ENCODE results near the gene IL3.
A peak's percentile ranks its signal among the peaks of the same experiment; 100 is the strongest.

IL3 gene

GRCh38 chr5:132056610-132057497 lies 3.6 kb upstream of the IL3 start:
- DNase-seq = no peak

- no peak for DNase-seq
Measured at GRCh38 chr5:132057498-132058255, 2.8 kb upstream of the IL3 start.

- DNase-seq = no peak
Measured at GRCh38 chr5:132058646-132059042, 1.8 kb upstream of the IL3 start.

DNA sequence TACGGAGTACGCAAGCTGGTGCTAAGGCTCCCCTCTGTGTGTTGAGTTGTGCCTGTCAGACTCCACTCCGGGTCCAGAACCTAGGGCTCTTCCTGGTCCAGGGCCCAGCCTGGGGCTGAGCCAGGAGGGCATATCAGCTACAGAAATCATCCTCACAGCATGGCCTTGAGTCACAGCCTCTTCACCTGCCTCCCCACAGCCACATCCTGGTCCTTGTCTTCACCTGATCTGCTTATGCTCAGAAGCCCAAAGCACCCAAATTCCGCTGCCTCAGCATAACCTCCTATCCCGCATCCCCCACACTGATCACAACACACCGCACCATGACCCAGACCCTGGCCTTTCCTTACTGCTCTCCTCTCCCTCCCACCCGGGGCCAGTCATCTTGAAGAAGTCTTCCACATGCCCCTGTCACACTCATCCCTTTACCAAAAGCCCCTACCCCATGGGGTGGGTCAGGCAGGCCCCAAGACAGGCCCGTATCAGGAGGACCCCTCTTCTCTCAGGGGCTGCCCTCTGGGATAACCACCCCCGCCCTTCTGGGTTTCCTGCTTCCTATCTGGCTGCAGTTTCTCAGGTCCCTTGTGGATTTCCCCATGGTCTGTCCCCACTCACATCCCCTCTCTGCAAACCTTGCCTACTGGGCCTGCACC lies 1.3 kb upstream of the IL3 start:
- DNase-seq = no peak

DNA sequence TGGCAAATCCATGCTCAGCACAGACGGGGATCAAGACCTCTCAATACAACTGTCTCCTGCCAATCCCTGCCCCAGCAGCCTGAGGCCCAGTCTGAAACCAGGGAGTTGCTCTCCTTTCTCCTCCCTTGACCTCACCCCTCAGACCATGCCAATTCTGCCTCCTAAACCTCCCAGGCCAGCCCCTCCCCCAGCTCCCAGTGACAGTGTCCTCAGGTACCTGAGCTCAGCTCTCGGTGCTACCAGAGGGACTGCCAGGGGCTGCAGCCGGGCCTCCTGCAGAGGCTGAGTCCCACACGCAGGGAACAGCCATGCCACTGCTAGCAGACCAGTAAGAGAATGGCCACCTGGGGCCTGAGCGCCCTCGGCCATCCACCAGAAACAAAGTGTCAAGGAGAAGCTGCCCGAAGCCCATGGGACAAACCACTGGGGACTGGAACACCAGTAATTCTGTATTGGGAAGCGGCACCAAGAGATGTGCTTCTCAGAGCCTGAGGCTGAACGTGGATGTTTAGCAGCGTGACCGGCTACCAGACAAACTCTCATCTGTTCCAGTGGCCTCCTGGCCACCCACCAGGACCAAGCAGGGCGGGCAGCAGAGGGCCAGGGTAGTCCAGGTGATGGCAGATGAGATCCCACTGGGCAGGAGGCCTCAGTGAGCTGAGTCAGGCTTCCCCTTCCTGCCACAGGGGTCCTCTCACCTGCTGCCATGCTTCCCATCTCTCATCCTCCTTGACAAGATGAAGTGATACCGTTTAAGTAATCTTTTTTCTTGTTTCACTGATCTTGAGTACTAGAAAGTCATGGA lies 557 bp upstream of the IL3 start:
- DNase-seq = no peak

- DNase-seq = peak in 43 of 56 donors; percentile 6 to 79 (median 31)
Measured at GRCh38 chr5:132063090-132063911, 2.8 kb downstream of the IL3 start.

- no peak for DNase-seq
Measured at GRCh38 chr5:132064140-132064539, 3.7 kb downstream of the IL3 start.

DNA sequence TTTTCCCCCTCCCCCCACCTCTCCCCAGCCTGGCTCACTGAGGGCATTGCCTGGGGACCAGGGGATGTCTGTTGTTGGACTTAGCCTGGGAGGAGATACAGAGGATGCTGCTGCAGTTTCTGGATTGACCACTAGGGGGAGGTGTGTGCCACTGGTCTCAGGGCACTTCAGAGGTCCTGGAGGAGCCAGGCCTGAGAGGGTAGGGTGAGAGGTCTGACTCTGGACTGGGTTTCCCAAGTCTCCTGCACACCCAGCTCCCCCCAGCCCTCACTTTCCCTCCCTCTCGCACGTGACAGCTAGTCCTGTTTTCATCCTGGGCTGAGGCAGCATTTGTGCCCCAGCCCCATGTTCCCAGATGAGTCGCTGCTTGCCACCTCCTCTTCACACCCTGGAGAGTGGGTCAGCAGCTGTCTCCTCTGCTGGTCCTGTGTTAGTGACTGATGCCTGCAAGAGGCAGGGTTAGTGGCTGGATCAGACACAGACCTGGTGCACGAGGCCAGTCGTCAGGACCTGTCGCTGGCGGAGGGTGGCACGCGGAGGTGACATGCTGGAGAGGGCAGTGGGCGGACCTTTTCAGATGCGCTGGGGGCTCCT lies 4.4 kb downstream of the IL3 start:
- peak in 40 of 56 donors; percentile 10 to 82 (median 34) for DNase-seq

DNA sequence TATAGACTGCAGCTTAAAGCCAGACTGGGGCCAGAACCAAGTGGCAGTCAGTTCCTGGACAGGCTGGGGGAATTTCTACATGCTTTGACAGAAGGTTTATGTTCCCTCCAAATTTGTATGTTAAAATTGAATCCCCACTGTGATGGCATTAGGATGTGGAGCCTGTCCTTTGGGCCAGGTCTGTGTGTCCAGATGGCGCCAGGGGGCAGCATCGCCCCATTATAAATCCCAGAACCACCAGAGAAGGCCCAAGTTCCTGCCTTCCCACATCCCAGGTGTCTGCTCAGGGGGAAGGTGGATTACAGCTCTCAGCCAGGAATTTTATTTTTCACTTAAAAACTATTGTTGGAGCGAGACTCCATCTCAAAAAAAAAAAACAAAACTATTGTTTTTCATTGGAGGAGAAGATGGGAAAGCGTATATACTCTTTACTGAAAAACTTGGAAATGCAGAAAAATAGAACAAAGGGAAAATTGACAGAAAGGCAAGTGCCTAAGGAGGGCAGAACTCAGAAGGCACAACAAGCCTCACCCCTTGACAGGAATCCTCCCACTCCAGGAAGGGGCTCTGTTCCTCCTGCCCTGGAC lies 5.0 kb downstream of the IL3 start:
- peak in 6 of 56 donors; percentile 4 to 39 (median 12) for DNase-seq

DNA sequence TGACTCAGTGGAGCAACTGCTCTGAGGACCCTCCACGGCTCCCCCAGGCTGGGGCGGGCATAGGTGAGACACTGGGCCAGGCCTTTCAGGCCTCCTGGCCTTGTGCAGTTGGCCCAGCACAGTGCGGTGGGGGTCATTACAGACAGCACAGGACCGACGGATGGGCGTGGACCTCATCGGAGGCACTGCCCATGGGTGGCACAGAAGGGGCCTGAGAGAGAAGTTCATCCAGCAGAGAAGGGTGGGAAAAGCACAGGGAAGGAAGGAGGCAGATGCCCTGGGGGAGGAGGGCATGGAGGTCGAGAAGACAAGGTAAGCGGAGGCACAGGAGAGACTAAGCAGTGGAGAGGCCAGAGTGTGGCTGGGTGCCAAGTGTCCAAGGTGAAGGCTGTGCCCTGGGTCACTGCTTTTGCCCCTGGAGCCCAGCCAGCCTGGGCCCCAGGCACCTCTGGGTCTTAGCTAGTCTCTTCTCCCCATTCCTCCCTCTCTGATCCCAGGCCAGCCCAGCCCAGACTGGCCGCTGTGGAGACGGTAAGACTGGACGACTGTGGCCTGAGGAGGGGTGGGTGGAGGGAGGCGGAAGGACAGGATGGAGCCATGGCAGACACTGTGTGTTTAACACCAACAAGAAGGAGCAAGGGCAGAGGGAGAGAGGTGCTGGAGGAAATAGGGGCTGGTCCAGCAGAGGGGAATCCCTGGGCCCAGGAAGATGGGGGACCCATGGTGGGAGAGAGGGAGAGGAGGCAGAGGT lies 5.7 kb downstream of the IL3 start:
- DNase-seq = no peak

DNA sequence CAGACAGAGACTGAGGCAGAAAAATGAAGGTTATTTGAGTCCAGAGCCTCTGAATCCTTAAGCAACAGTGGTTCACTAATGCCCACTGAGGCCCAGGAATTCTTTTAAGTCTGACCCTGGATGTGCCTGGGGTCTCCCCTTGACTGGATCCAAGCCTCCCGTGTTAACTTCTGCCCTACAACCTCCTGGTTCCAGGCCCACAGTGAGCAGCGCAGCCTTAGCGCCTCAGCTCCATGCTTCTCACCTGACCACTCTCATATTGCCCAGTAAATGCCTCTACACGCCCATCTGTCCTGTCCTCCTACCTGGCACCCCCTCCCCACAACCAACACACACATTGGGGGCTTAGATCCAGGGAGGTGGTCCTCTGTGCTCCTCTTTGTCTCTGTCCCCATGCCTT lies 6.4 kb downstream of the IL3 start:
- DNase-seq = no peak

- no peak for DNase-seq
Measured at GRCh38 chr5:132067451-132067850, 7.0 kb downstream of the IL3 start.

DNA sequence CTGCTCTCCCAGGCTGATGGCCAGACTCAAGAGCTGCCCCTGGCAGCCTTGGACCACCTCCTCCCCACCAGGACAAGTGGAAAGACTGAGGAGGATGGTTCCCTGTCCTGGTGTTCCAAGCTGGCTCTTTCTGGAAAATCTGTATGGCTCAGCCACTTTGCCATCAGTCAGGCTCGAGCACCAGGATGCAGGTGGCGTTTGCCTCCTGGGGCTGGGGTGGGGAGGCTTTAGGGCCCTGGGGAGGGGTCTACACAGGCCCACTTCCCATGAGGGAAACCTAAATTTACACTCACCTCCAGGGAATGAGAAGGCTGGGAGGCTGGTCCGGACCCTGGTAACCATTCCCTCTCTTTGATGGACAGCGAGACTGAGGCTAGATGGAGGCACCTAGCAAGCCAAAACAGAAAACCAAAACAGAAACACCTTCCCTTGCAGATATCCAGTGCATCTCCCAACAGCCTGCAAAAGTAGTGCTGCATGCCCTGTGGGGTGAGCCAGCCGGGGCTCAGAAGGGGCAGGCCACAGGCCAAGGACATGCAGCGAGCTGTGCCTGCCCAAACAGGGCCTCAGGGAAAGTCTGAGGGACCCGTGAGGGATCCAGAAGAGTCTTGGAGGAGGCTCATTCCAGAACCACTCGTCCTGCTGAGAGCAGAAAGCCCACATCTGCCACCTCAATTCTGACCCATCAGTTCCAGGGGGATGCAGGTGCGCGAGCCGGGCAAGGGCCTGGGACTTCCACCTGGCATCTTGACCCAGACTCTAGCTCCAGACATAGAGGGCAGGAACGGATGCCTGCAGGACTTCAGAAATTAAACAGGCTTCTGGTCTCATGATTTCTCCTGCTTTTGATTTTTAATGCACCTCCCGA lies 7.7 kb downstream of the IL3 start:
- no peak for DNase-seq

DNA sequence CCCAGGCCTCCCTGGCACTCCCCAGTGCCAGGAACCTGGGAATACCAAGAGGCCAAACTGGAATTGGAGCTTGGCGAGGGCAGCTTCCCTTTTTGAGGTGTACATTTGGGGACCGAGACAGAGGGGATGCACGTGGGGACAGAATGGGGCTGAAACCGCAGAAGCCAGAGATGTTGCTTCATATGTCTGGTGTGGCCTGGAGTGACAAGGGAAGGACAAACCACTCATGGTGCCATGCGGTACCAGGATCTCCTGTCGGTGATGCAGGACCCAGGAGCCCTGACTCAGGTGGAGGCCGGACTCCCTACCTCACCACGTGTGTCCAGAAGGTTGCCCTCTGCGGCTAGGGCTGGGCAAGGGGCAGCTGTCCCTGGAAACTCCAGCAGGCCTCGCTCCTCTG lies 9.1 kb downstream of the IL3 start:
- DNase-seq = no peak

GRCh38 chr5:132069994-132070393 lies 9.5 kb downstream of the IL3 start:
- DNase-seq = no peak

GRCh38 chr5:132070460-132071337 lies 10.2 kb downstream of the IL3 start:
- no peak for DNase-seq

DNA sequence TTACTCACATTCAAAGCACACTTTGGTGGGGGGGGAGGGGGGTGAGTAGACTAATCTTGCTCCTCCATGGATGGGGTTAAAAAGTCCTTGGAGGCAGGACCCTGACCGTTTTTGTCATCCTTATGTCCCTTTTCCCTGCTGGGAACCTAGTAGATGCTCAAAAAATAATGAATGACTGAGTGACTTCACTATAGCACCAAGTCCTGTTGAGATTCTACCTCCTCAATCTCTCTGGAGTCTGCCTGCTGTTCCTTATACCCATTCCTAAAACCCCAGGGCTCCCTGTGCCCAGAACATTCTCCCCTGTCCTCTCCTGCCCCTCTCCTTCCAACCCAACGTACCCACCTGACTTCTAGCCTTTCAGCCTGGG lies 10.9 kb downstream of the IL3 start:
- DNase-seq = no peak

Measured in nucleus accumbens (tissue), 56 donors.